Activated T-helper 2 cell treated with anti-CD3 and anti-CD28 coated beads, Interferon-gamma antibody, Interleukin-2, Interleukin-4, amounts not matched to agents 10 μg/mL and 5 μg/mL and 100 μg/mL, durations not matched to agents 14 hours and 24 hours and 36 hours (primary cell): ENCODE data around the gene COQ9. TPM values are rescaled to one million over a fixed set of nuclear protein-coding genes. Genes with fewer than 3 reads are reported as not detected.
"Not testable (repeated sequence)": the region's sequence is repeated elsewhere in the genome, so short reads cannot be mapped to it uniquely, and the experiment has no call there.

Experiments used
- DNase-seq: peaks from one replicate; pipeline ENCODE4 v3.0.0; 2021; ENCODE audit warnings: low spot score
- H3K27ac Mint-ChIP-seq: one replicate; pipeline ENCODE4 v1.8.0; 2021; ENCODE audit warnings: mixed read lengths
- H3K27me3 Mint-ChIP-seq: one replicate; pipeline ENCODE4 v1.8.0; 2021; ENCODE audit warnings: low read depth, mixed read lengths
- H3K36me3 Mint-ChIP-seq: one replicate; pipeline ENCODE4 v1.8.0; 2021; ENCODE audit warnings: low read depth, mixed read lengths
- H3K4me1 Mint-ChIP-seq: one replicate; pipeline ENCODE4 v1.8.0; 2021; ENCODE audit warnings: low read depth, mixed read lengths
- H3K4me3 Mint-ChIP-seq: one replicate; pipeline ENCODE4 v1.8.0; 2021; ENCODE audit warnings: low read depth, mild to moderate bottlenecking, moderate library complexity, mixed read lengths
- H3K9me3 Mint-ChIP-seq: one replicate; pipeline ENCODE4 v1.8.0; 2021; ENCODE audit warnings: mixed read lengths
- intact Hi-C: fragments of 100-400 bp; cut with micrococcal nuclease; formaldehyde crosslinking; loops from one replicate; pipeline ENCODE4 v1.15.1; 2023
- total RNA-seq: library from RNA; stranded (reverse); gene quantifications from 2 replicates; pipeline ENCODE4 v1.2.3, GENCODE V29; 2022

COQ9 gene
- total RNA-seq: 47.4 and 48.3 TPM in 2 replicates

DNA sequence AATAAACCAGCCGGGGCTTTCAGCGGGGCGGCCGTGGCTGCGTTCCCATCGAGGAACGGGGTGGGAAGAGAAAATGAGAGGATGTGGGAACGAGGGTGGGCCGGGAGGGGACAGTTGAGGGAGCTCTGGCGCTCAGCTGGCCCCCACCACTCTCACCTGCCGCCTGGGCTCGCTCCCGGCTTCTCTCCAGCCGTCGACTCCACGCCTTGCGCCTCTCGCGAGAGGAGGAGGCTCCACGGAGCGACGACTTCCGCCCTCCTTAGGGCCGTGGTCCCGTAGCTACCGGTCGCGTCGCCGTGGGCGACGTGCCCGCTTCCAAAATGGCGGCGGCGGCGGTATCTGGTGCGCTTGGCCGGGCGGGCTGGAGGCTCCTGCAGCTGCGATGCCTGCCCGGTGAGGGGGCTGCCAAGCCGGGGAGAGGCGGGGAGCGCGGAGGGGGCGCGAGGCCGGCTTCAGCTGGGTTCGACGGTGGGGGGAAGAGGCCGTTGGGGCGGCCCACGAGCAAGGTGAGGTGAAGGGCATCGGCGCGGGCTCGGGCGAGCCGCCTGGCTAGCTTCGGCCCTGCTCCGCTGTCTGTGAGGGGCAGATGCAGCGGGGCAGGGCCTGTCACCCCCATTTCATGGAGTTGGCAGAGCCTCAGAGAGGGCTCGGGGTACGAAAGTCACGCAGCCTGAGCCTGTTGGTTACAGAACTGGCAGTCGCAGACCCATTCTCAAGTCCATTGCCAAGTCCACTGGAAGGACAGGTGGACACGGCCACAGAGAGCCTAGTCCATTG lies at the start of gene COQ9, which contains the start of gene CIAPIN1:
TSS of gene COQ9 (plus strand) at position 294 of the 777 bp plus-strand sequence. CDS start at position 321, 27 bp downstream.
TSS of gene CIAPIN1 (minus strand) at position 200 of the 777 bp plus-strand sequence. CDS start 6,457 bp downstream, outside the sequence.
- no peaks in the 10 kb centered on the region for H3K9me3 Mint-ChIP-seq
- peak within 1 kb of the TSS; percentile 93 for H3K4me3 Mint-ChIP-seq
- peaks cover 23% of the 10 kb centered on the region for H3K36me3 Mint-ChIP-seq
- DNase-seq: peak; percentile 87
- no peaks in the 10 kb centered on the region for H3K27me3 Mint-ChIP-seq
- peak within 1 kb of the TSS; percentile 87 for H3K27ac Mint-ChIP-seq
- intact Hi-C loops: loop anchor here (1.0 kb wide), 2 partner anchors 15 to 147 kb away; partner anchors contain the start of gene POLR2C
- peaks cover 26% of the 10 kb centered on the region for H3K4me1 Mint-ChIP-seq

- H3K9me3 Mint-ChIP-seq, H3K27ac Mint-ChIP-seq, H3K4me3 Mint-ChIP-seq, DNase-seq, H3K27me3 Mint-ChIP-seq, H3K36me3 Mint-ChIP-seq, H3K4me1 Mint-ChIP-seq, intact Hi-C loops: not testable (repeated sequence)
Observed at GRCh38 chr16:57397493-57397892, 49.8 kb upstream of the COQ9 start.

DNA sequence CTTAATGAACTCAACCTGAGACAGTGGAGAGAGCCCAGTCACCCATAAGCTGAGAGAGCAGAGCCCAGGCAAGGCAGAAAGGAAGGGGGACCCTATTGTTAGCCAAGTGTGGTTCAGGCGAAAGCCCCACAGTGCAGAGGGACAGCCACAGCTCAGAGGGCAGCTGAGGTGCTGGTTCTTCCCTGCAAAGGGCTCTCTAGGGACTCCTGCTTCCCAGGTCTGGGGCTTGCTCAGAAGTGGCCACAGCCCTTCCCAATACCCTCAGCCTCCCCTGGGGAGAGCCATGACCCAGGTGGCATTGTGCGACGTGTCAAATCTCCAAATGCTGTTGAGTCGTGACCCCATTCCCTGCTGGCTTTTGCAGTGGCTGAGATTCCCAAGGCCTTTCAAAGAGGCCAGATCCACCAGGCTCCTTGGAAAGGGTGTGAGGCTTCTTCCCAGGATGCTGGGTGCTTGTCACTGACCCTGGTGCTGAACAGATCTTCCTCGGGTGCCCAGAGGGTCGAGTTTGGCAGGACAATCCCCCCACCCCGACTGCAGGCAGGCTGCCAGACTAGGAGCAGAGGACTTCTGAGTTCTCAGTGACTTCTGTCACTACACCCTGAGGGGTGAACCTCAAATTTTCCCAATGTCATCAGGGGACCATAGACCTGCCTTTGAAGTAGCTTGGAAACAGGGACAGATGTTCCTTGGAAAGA lies 45.2 kb upstream of the COQ9 start:
- no peak for DNase-seq
- H3K4me1 Mint-ChIP-seq: no peaks in the 10 kb centered on the region
- no peak overlapping the region for H3K27ac Mint-ChIP-seq
- no peaks in the 10 kb centered on the region for H3K9me3 Mint-ChIP-seq
- intact Hi-C loops: no loop called here
- no peak overlapping the region for H3K4me3 Mint-ChIP-seq
- H3K27me3 Mint-ChIP-seq: peaks cover 3% of the 10 kb centered on the region
- H3K36me3 Mint-ChIP-seq: no peaks in the 10 kb centered on the region

GRCh38 chr16:57403965-57404817 lies 43.1 kb upstream of the COQ9 start, which contains the start of gene CCL17:
TSS of gene CCL17 (plus strand) at chr16:57404767. CDS start at chr16:57413933, 9,166 bp downstream.
- Mint-ChIP-seq H3K9me3 (no peaks in the 10 kb centered on the region), H3K27me3 (peaks cover 3% of the 10 kb centered on the region), H3K4me3 (no peak within 1 kb of the TSS), H3K27ac (no peak within 1 kb of the TSS), H3K4me1 (peaks cover 3% of the 10 kb centered on the region), H3K36me3 (no peaks in the 10 kb centered on the region)
- intact Hi-C loops: no loop called here
- DNase-seq: no peak

- peaks cover 3% of the 10 kb centered on the region for H3K27me3 Mint-ChIP-seq
- no peak overlapping the region for H3K4me3 Mint-ChIP-seq
- no peaks in the 10 kb centered on the region for H3K36me3 Mint-ChIP-seq
- intact Hi-C loops: no loop called here
- H3K27ac Mint-ChIP-seq: no peak overlapping the region
- peaks cover 5% of the 10 kb centered on the region for H3K4me1 Mint-ChIP-seq
- no peaks in the 10 kb centered on the region for H3K9me3 Mint-ChIP-seq
- no peak for DNase-seq
Observed at GRCh38 chr16:57405097-57405496, 42.2 kb upstream of the COQ9 start.

GRCh38 chr16:57406881-57407280 lies 40.4 kb upstream of the COQ9 start:
- no peak overlapping the region for H3K27ac Mint-ChIP-seq
- no peaks in the 10 kb centered on the region for H3K36me3 Mint-ChIP-seq
- H3K27me3 Mint-ChIP-seq: peaks cover 3% of the 10 kb centered on the region
- no peak for DNase-seq
- peaks cover 5% of the 10 kb centered on the region for H3K4me1 Mint-ChIP-seq
- intact Hi-C loops: no loop called here
- H3K4me3 Mint-ChIP-seq: no peak overlapping the region
- H3K9me3 Mint-ChIP-seq: no peaks in the 10 kb centered on the region

DNA sequence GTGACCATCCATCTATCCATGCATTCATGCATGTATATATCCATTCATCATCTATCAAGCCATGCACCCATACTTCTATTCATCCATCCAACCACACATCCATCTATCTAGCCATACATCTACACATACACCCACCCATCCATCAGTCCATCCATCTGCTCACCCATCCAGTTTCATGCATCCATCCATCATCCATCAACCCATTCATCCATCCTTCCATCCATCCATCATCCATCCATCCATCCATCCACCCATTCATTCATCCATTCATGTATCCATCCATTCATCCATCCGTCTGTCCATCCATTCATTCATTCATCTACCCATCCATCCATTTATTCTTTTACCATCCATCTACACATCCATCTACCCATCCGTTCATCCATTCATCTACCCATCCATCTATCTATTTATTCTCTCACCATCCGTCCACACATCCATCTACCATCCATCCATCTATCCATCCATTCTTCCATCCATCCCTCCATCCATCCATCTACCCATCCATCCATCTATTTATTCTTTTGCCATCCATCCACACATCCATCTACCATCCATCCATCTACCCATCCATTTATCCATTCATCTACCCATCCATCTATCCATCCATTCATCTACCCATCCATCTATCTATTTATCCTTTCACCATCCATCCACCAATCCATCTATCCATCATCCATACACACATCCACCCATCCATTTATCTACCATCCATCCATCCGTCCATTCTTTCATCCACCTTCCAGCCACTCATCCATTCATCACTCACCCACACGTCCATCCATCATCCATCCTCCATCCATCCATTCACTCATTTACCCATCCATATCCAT lies 39.5 kb upstream of the COQ9 start:
- peaks cover 5% of the 10 kb centered on the region for H3K4me1 Mint-ChIP-seq
- H3K9me3 Mint-ChIP-seq: no peaks in the 10 kb centered on the region
- H3K27me3 Mint-ChIP-seq: peaks cover 3% of the 10 kb centered on the region
- intact Hi-C loops: no loop called here
- no peak for DNase-seq
- H3K27ac Mint-ChIP-seq: no peak overlapping the region
- no peak overlapping the region for H3K4me3 Mint-ChIP-seq
- H3K36me3 Mint-ChIP-seq: no peaks in the 10 kb centered on the region

- no peak for DNase-seq
- Mint-ChIP-seq H3K4me1 (peaks cover 5% of the 10 kb centered on the region), H3K27me3 (peaks cover 3% of the 10 kb centered on the region), H3K27ac (no peak overlapping the region), H3K36me3 (no peaks in the 10 kb centered on the region), H3K4me3 (no peak overlapping the region), H3K9me3 (no peaks in the 10 kb centered on the region)
- intact Hi-C loops: no loop called here
Observed at GRCh38 chr16:57409065-57409464, 38.2 kb upstream of the COQ9 start.

DNA sequence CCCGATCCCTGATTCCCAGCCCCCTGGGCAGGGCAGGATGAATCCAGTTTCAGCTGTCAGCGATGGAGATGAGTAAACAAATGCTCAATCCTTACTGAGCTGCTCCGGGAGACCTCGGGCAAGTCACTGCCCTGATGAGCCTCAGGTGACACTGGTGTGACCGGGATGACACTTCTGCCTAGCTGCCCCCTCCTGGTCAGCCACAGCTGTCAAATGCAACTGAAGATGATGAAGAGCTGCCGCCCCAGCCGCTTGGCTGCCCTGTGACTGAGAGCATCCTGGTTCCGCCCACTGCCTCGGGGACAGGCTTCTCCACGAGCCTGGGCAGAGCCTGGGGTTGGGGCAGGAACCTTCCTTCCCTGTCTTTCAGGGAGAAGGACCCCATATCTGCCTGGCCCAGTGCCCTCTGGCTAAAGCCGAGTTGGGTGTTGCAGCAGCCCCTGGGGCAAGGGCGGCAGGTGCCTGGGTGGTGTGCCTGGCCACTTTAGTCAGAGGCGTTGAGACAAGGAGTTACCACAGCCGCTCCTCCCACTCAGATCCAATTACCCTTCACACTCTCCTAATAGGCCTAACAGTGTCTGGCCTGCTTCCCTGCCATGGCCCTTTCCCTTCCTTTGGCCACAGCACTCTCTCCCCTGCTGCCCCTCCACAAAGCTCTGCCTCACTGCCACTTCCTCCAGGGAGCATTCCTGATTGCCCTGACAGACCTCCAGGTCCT lies 37.2 kb upstream of the COQ9 start:
- DNase-seq: no peak
- peaks cover 5% of the 10 kb centered on the region for H3K4me1 Mint-ChIP-seq
- no peaks in the 10 kb centered on the region for H3K36me3 Mint-ChIP-seq
- H3K27ac Mint-ChIP-seq: no peak overlapping the region
- peaks cover 2% of the 10 kb centered on the region for H3K27me3 Mint-ChIP-seq
- H3K4me3 Mint-ChIP-seq: no peak overlapping the region
- intact Hi-C loops: no loop called here
- no peaks in the 10 kb centered on the region for H3K9me3 Mint-ChIP-seq

DNA sequence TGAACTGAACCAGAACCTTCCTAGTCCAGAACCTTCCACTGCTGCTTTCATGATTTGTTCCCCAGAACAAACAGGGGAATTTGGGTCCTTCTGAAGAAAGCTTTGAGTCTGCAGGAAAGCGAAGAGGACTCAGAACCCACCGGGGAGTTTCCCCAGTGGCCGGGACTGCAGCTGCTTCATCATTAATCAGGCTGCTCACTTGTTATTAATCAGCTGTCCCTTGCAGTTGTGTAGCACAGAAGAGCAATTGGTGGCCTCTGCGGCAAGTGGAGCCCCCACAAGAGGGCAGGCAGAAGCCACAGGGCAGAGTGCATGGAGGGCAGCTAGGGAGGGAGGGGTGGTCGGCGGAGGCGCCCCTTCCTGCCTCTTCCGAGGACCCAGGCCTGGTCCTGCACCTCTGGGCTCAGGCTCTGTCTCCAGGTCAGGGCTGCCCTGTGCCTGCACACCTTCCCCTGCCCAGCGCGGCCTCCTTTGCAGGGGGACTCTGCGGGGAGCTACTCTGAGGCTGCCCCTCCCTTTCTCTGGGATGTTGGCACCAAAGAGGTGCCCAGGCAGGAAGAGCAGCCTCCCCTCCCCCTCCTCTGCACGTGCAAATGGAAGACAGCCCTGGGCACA lies 35.8 kb upstream of the COQ9 start:
- H3K27ac Mint-ChIP-seq: no peak overlapping the region
- no peaks in the 10 kb centered on the region for H3K9me3 Mint-ChIP-seq
- peaks cover 5% of the 10 kb centered on the region for H3K4me1 Mint-ChIP-seq
- intact Hi-C loops: no loop called here
- H3K36me3 Mint-ChIP-seq: no peaks in the 10 kb centered on the region
- no peak for DNase-seq
- no peaks in the 10 kb centered on the region for H3K27me3 Mint-ChIP-seq
- no peak overlapping the region for H3K4me3 Mint-ChIP-seq

- H3K27ac Mint-ChIP-seq: peak overlapping the region; percentile 26
- DNase-seq: no peak
- no peak overlapping the region for H3K4me3 Mint-ChIP-seq
- H3K4me1 Mint-ChIP-seq: peaks cover 10% of the 10 kb centered on the region
- H3K27me3 Mint-ChIP-seq: no peaks in the 10 kb centered on the region
- no peaks in the 10 kb centered on the region for H3K9me3 Mint-ChIP-seq
- H3K36me3 Mint-ChIP-seq: no peaks in the 10 kb centered on the region
- intact Hi-C loops: no loop called here
Observed at GRCh38 chr16:57412584-57412983, 34.7 kb upstream of the COQ9 start.
